Aortic smooth muscle cell (primary cell): Measurements from ENCODE around the gene SNX27. TPM values are rescaled to one million over a fixed set of nuclear protein-coding genes. Genes with fewer than 3 reads are reported as not detected.

Source experiments
- total RNA-seq: library from RNA; depleted of rRNA; stranded (reverse); fragments of >200 nt; gene quantifications from 2 replicates; pipeline ENCODE4 v1.2.3, GENCODE V29; 2014

Gene SNX27
- total RNA-seq, result 22.5 and 23.3 TPM in 2 replicates

GRCh38 chr1:151611832-151612500, at the start of gene SNX27:
Gene SNX27 (plus strand): TSS chr1:151612050. CDS start chr1:151612202, 152 bp downstream.

GRCh38 chr1:151716771-151717631, 105.2 kb downstream of the SNX27 start, which contains the start of gene CELF3:
Gene CELF3 (minus strand): TSS chr1:151716803. CDS start chr1:151716020, 783 bp downstream.

GRCh38 chr1:151720974-151721787, 109.3 kb downstream of the SNX27 start, which contains the start of gene RIIAD1:
Gene RIIAD1 (plus strand): TSS chr1:151721522. CDS start chr1:151721537, 15 bp downstream.

Other genes with a start within 250 kb of the SNX27 start
- 124 and 125 TPM in 2 replicates for gene SELENBP1, start 239.3 kb upstream of the SNX27 start, total RNA-seq
- 368 and 392 TPM in 2 replicates for gene PSMB4, start 212.5 kb upstream of the SNX27 start, total RNA-seq
- gene POGZ, start 152.6 kb upstream of the SNX27 start, total RNA-seq, result 12.0 and 22.3 TPM in 2 replicates
- gene CGN, start 100.7 kb upstream of the SNX27 start, total RNA-seq, result under 0.01 and 0.06 TPM in 2 replicates
- 3.0 and 4.1 TPM in 2 replicates for gene TUFT1, start 71.7 kb upstream of the SNX27 start, total RNA-seq
- not detected in 2 replicates for gene CELF3, start 104.8 kb downstream of the SNX27 start, total RNA-seq
- gene RIIAD1, start 109.5 kb downstream of the SNX27 start, total RNA-seq, result 1.1 TPM in 1 of 2 replicates, not detected in the other
- 66.6 and 73.0 TPM in 2 replicates for gene MRPL9, start 151.4 kb downstream of the SNX27 start, total RNA-seq
- 2.3 and 2.4 TPM in 2 replicates for gene TDRKH, start 178.4 kb downstream of the SNX27 start, total RNA-seq
- not detected in 2 replicates for gene LINGO4, start 193.4 kb downstream of the SNX27 start, total RNA-seq
- gene RORC, start 219.8 kb downstream of the SNX27 start, total RNA-seq, result not detected in 2 replicates
- gene C2CD4D, start 227.8 kb downstream of the SNX27 start, total RNA-seq, result not detected in 2 replicates
- not detected in 2 replicates for gene THEM5, start 241.7 kb downstream of the SNX27 start, total RNA-seq